ENCODE measurements around the gene KCNH3. TPM values are rescaled to one million over a fixed set of nuclear protein-coding genes. Genes with fewer than 3 reads are reported as not detected.

Gene KCNH3
- total and polyA plus RNA-seq, 2 of the 4 experiments (the other 2 are of a cell fraction), result 0.10 TPM; not detected in 1

- no peak for TF ChIP-seq SMC3 (IDR thresholded peaks at IDR 0.05; ENCODE audit: low read depth, low read length)
Measured at GRCh38 chr12:49543914-49544815, 5.3 kb downstream of the KCNH3 start (continued).

DNA sequence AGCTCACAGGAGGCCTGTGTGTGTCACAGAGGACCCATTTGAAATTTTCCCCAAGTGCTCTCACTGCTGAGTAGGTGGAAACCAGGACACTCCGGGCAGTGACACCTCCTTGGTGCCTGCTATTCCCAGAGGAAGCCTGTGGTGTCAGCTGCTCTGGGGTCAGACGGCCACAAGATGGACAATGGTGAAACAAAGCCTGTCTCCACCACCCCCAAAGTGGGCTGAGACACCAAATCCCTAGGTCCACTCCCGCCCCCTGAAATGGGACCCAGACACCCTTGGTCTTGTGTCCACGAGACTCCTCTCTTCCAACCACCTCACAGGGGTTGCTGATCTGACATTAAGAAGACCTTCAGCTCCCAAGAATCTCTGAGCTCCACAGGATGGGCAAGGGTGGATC lies 7.0 kb downstream of the KCNH3 start:
- intact Hi-C loops (cut with micrococcal nuclease), result no loop called here
- Histone ChIP-seq H2BK15ac (ENCODE audit: low read depth, low read length) (no peak overlapping the region), H4K5ac (ENCODE audit: low read depth, low read length) (no peak overlapping the region), H2BK5ac (ENCODE audit: low read depth, low read length, poor library complexity, severe bottlenecking) (no peak overlapping the region), H4K8ac (ENCODE audit: low read depth in 2 of 2, low read length in 2 of 2) (no peak overlapping the region), H3K14ac (replicated peaks; ENCODE audit: low read depth, low read length) (no peak overlapping the region), H3K27ac (ENCODE audit: insufficient read depth, low read length) (no peak overlapping the region), H2AFZ (replicated peaks; ENCODE audit: low read length, poor library complexity) (no peak overlapping the region), H3K9me1 (ENCODE audit: insufficient read depth, low read length) (no peaks in the 10 kb centered on the region), H3K36me3 (ENCODE audit: control insufficient read depth, insufficient read depth, low read length) (no peaks in the 10 kb centered on the region), H3K23ac (ENCODE audit: low read depth, low read length) (no peak overlapping the region), H4K20me1 (ENCODE audit: insufficient read depth, low read length) (no peaks in the 10 kb centered on the region), H3K56ac (ENCODE audit: extremely low read depth, insufficient read depth, low read length) (no peak overlapping the region), H3K79me1 (ENCODE audit: low read depth in 1 of 2, low read length in 2 of 2) (no peaks in the 10 kb centered on the region), H3K9ac (ENCODE audit: low read depth, low read length) (no peak overlapping the region), H3K9me3 (ENCODE audit: control insufficient read depth, insufficient read depth, low read length) (no peaks in the 10 kb centered on the region), H2BK120ac (ENCODE audit: low read depth, low read length) (no peak overlapping the region), H4K91ac (ENCODE audit: insufficient read depth, low read depth, low read length) (no peak overlapping the region), H3K27me3 (ENCODE audit: control insufficient read depth, insufficient read depth, low read length) (peaks cover 81% of the 10 kb centered on the region), H3K4ac (ENCODE audit: low read depth, low read length) (no peak overlapping the region), H3K18ac (ENCODE audit: low read depth, low read length) (no peak overlapping the region), H2AK5ac (ENCODE audit: low read depth, low read length) (no peak overlapping the region), H3K4me1 (ENCODE audit: control insufficient read depth, insufficient read depth, low read length) (peaks cover 3% of the 10 kb centered on the region; the same call in 1 of the 2 replicates), H3K4me3 (ENCODE audit: insufficient read depth, low read depth, low read length) (no peak overlapping the region), H2BK20ac (ENCODE audit: low read depth, low read length) (no peak overlapping the region), H3K4me2 (ENCODE audit: low read depth, low read length) (no peak overlapping the region), H2AK9ac (replicated peaks; ENCODE audit: low read depth, low read length, poor library complexity) (no peak overlapping the region)
- in situ Hi-C loops (cut with MboI; ENCODE audit: low sequenced_read_pairs), result no loop called here
- 33% methylated on average over 1 of the region's 4 CpGs; no CpG with 5 or more reads in 1 of the 2 experiments for WGBS, 2 experiments (ENCODE audit: extremely low coverage in 2 of 2, insufficient read length in 1 of 2)
- ATAC-seq (ENCODE audit: low read depth) (no peak), DNase-seq (no peak)
- CTCF ChIA-PET, result no interaction called here
- BruUV-seq (replicated peaks), result no TSS peak
- POLR2A ChIA-PET (ENCODE audit: unreplicated experiment), result no interaction called here
- dilution Hi-C loops (cut with HindIII; ENCODE audit: low sequenced_read_pairs, unreplicated experiment), result no loop called here
- TF ChIP-seq CTCF (conservative IDR thresholded peaks at IDR 0.05; ENCODE audit: low read depth, low read length), result no peak
- no peak for TF ChIP-seq USF2 (IDR thresholded peaks at IDR 0.05; ENCODE audit: low read depth, low read length)
- no peak for TF ChIP-seq CEBPB (IDR thresholded peaks at IDR 0.05; ENCODE audit: low read depth, low read length)
- no peak for TF ChIP-seq NFE2L2 (IDR thresholded peaks at IDR 0.05; ENCODE audit: low read depth, low read length)
- no peak for TF ChIP-seq BHLHE40 (IDR thresholded peaks at IDR 0.05; ENCODE audit: low read depth, low read length)
- TF ChIP-seq MAZ (IDR thresholded peaks at IDR 0.05; ENCODE audit: borderline replicate concordance, low read depth, low read length), result no peak
- no peak for TF ChIP-seq ELK1 (IDR thresholded peaks at IDR 0.05; ENCODE audit: borderline replicate concordance, low read depth, low read length)
- TF ChIP-seq MAFK (IDR thresholded peaks at IDR 0.05; ENCODE audit: low read depth, low read length), result no peak
- no peak for TF ChIP-seq MXI1 (IDR thresholded peaks at IDR 0.05; ENCODE audit: borderline replicate concordance, low read depth, low read length)
- TF ChIP-seq RFX5 (IDR thresholded peaks at IDR 0.05; ENCODE audit: low read depth, low read length), result no peak
- TF ChIP-seq POLR2A (IDR thresholded peaks at IDR 0.05; ENCODE audit: low read depth, low read length), result no peak
- no peak for TF ChIP-seq CHD1 (IDR thresholded peaks at IDR 0.05; ENCODE audit: low read depth, low read length)
